Neural progenitor cell (in vitro differentiated cells): Measurements from ENCODE around the gene ENPP6. TPM values are rescaled to one million over a fixed set of nuclear protein-coding genes. Genes with fewer than 3 reads are reported as not detected.

ENCODE experiments used
- DNase-seq: peaks from one replicate; pipeline ENCODE4 v3.0.0-alpha.2; 2016; ENCODE audit warnings: low spot score
- H2AFZ ChIP-seq: fragments of 200-600 bp; sonication (generic); replicated peaks from 2 replicates; pipeline ENCODE4 v1.6.1; 2016; ENCODE audit warnings: antibody characterized with exemption
- H3F3A ChIP-seq: fragments of 200-600 bp; sonication (generic); 2 replicates; pipeline ENCODE4 v1.6.1; 2016; ENCODE audit warnings: antibody characterized with exemption, low read depth
- H3K27ac ChIP-seq: fragments of 200-600 bp; sonication (generic); 2 replicates; pipeline ENCODE4 v1.5.1; 2016; ENCODE audit warnings: mild to moderate bottlenecking
- H3K27me3 ChIP-seq: fragments of 200-600 bp; sonication (generic); 2 replicates; pipeline ENCODE4 v1.6.1; 2016; ENCODE audit warnings: mild to moderate bottlenecking, moderate library complexity
- H3K36me3 ChIP-seq: fragments of 200-600 bp; sonication (generic); 2 replicates; pipeline ENCODE4 v1.5.1; 2016
- H3K4me1 ChIP-seq: fragments of 200-600 bp; sonication (generic); 2 replicates; pipeline ENCODE4 v1.6.1; 2016; ENCODE audit warnings: mixed run types
- H3K4me2 ChIP-seq: fragments of 200-600 bp; sonication (generic); 2 replicates; pipeline ENCODE4 v1.6.1; 2016
- H3K4me3 ChIP-seq: fragments of 200-600 bp; sonication (generic); 2 replicates; pipeline ENCODE4 v1.5.1; 2016
- H3K79me2 ChIP-seq: fragments of 200-600 bp; sonication (generic); 2 replicates; pipeline ENCODE4 v1.6.1; 2016; ENCODE audit warnings: low read depth
- H3K9ac ChIP-seq: fragments of 200-600 bp; sonication (generic); 2 replicates; pipeline ENCODE4 v1.6.1; 2016
- H3K9me3 ChIP-seq: fragments of 200-600 bp; sonication (generic); 2 replicates; pipeline ENCODE4 v1.5.1; 2016; ENCODE audit warnings: low read depth
- H4K20me1 ChIP-seq: fragments of 200-600 bp; sonication (generic); 2 replicates; pipeline ENCODE4 v1.6.1; 2016; ENCODE audit warnings: low read depth
- H3K27ac Mint-ChIP-seq: 3 replicates; pipeline ENCODE4 v1.8.0; 2021; ENCODE audit warnings: mixed read lengths
- H3K27me3 Mint-ChIP-seq: 2 replicates; pipeline ENCODE4 v1.8.0; 2022; ENCODE audit warnings: low read depth, mild to moderate bottlenecking, inconsistent platforms, moderate library complexity, mixed read lengths; ENCODE audit not compliant: insufficient read depth
- H3K36me3 Mint-ChIP-seq: 3 replicates; pipeline ENCODE4 v1.8.0; 2021; ENCODE audit warnings: mixed read lengths
- H3K4me1 Mint-ChIP-seq: 3 replicates; pipeline ENCODE4 v1.8.0; 2021; ENCODE audit warnings: mixed read lengths
- H3K4me3 Mint-ChIP-seq: 3 replicates; pipeline ENCODE4 v1.8.0; 2021; ENCODE audit warnings: mild to moderate bottlenecking, moderate library complexity, mixed read lengths
- H3K9me3 Mint-ChIP-seq: 3 replicates; pipeline ENCODE4 v1.8.0; 2020; ENCODE audit warnings: mixed read lengths
- EZH2 ChIP-seq: fragments of 200-600 bp; sonication (generic); IDR thresholded peaks from 2 replicates; pipeline ENCODE4 v1.6.1; 2017; ENCODE audit warnings: antibody characterized with exemption, mild to moderate bottlenecking, moderate library complexity
- EZH2phosphoT487 ChIP-seq: fragments of 200-600 bp; sonication (generic); IDR thresholded peaks from 2 replicates; pipeline ENCODE4 v1.6.1; 2017; ENCODE audit warnings: antibody characterized with exemption
- total RNA-seq: library from RNA; depleted of rRNA; stranded (reverse); fragments of >200 nt; gene quantifications from 2 replicates; pipeline ENCODE4 v1.2.3, GENCODE V29; 2015; ENCODE audit warnings: low replicate concordance
- TF ChIP-seq, protein P1 (sequence below): fragments of 200-600 bp; sonication (generic); IDR thresholded peaks from 2 replicates; pipeline ENCODE4 v1.5.1; 2017; ENCODE audit warnings: antibody characterized with exemption, mild to moderate bottlenecking

The ENPP6 gene
- total RNA-seq, 1 donor from 2014 or later = not detected

DNA sequence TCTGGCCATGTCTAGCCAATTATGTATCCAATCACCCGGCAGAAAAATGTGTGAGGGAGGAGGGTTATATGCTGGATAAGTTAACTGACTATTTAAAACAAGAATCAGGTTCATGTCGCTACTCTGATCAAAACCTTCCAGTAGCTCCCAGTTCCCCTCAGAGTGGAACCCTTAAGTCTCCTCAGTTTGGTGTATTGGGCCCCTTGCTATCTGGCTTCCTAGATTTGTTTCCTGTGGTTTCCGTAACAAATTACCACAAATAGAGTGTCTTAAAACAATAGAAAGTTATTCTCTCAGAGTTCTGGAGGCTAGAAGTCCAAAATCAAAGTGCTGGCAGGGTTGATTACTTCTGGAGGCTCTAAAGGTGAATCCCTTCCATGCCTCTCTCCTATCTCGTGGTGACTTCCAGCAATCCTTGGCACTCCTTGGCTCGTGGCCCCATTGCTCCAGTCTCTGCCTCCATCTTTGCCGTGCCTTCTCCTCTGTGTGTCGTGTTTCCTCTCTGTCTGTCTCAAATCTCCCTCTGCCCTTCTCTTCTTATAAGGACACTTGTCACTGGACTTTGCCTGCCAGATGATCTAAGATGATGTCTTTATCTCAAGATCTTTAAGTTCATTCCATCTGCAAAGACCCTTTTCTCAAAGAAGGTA, 10.5 kb upstream of the ENPP6 start:
- H3F3A ChIP-seq = no peaks in the 10 kb centered on the region
- no peaks in the 10 kb centered on the region for H3K27me3 ChIP-seq
- H3K27ac ChIP-seq = no peak overlapping the region
- Mint-ChIP-seq H3K4me1 (no peaks in the 10 kb centered on the region), H3K9me3 (peaks cover 6% of the 10 kb centered on the region), H3K36me3 (no peaks in the 10 kb centered on the region), H3K4me3 (no peak overlapping the region), H3K27me3 (peaks cover 2% of the 10 kb centered on the region), H3K27ac (no peak overlapping the region)
- no peak for TF ChIP-seq EZH2phosphoT487
- TF ChIP-seq EZH2 = no peak
- TF ChIP-seq, protein P1, sequence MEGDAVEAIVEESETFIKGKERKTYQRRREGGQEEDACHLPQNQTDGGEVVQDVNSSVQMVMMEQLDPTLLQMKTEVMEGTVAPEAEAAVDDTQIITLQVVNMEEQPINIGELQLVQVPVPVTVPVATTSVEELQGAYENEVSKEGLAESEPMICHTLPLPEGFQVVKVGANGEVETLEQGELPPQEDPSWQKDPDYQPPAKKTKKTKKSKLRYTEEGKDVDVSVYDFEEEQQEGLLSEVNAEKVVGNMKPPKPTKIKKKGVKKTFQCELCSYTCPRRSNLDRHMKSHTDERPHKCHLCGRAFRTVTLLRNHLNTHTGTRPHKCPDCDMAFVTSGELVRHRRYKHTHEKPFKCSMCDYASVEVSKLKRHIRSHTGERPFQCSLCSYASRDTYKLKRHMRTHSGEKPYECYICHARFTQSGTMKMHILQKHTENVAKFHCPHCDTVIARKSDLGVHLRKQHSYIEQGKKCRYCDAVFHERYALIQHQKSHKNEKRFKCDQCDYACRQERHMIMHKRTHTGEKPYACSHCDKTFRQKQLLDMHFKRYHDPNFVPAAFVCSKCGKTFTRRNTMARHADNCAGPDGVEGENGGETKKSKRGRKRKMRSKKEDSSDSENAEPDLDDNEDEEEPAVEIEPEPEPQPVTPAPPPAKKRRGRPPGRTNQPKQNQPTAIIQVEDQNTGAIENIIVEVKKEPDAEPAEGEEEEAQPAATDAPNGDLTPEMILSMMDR = no peak
- no peaks in the 10 kb centered on the region for H3K4me1 ChIP-seq
- H3K4me2 ChIP-seq = no peak overlapping the region
- no peaks in the 10 kb centered on the region for H3K36me3 ChIP-seq
- DNase-seq = no peak
- H4K20me1 ChIP-seq = no peaks in the 10 kb centered on the region
- H2AFZ ChIP-seq = no peak overlapping the region
- no peak overlapping the region for H3K4me3 ChIP-seq
- H3K9me3 ChIP-seq = no peaks in the 10 kb centered on the region
- no peaks in the 10 kb centered on the region for H3K79me2 ChIP-seq
- no peak overlapping the region for H3K9ac ChIP-seq

DNA sequence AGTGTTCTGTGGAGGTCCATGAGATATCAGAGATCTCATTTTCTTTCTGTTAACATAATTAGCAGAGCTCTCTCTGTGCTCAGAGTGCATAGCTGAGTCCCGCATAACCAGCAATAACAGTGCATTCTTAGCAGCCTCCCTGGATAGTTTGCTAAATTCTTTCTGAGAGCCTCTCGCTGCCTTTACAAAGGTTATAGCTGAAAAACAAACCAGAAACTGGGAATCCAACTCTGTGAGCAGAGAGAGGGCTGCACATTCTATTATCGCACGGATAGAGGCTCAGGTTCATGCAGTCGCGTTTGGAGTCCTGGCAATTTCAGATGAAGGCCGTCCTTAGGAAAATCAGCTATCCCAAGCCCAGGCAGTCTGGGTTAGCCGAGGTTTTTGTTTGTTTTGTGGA, 1.2 kb downstream of the ENPP6 start:
- no peak overlapping the region for H3K4me3 Mint-ChIP-seq
- Histone ChIP-seq H3K79me2 (no peaks in the 10 kb centered on the region), H3K36me3 (no peaks in the 10 kb centered on the region), H3K9me3 (no peaks in the 10 kb centered on the region), H4K20me1 (no peaks in the 10 kb centered on the region), H3K4me2 (no peak overlapping the region), H3K9ac (no peak overlapping the region), H3F3A (no peaks in the 10 kb centered on the region), H3K27me3 (no peaks in the 10 kb centered on the region), H3K27ac (no peak overlapping the region), H3K4me1 (no peaks in the 10 kb centered on the region), H3K4me3 (no peak overlapping the region), H2AFZ (no peak overlapping the region)
- DNase-seq = no peak
- H3K27me3 Mint-ChIP-seq = peaks cover 4% of the 10 kb centered on the region
- TF ChIP-seq EZH2phosphoT487 (no peak), EZH2 (no peak)
- TF ChIP-seq, protein P1 = no peak
- H3K4me1 Mint-ChIP-seq = peaks cover 24% of the 10 kb centered on the region
- H3K9me3 Mint-ChIP-seq = no peaks in the 10 kb centered on the region
- H3K36me3 Mint-ChIP-seq = no peaks in the 10 kb centered on the region
- H3K27ac Mint-ChIP-seq = no peak overlapping the region

DNA sequence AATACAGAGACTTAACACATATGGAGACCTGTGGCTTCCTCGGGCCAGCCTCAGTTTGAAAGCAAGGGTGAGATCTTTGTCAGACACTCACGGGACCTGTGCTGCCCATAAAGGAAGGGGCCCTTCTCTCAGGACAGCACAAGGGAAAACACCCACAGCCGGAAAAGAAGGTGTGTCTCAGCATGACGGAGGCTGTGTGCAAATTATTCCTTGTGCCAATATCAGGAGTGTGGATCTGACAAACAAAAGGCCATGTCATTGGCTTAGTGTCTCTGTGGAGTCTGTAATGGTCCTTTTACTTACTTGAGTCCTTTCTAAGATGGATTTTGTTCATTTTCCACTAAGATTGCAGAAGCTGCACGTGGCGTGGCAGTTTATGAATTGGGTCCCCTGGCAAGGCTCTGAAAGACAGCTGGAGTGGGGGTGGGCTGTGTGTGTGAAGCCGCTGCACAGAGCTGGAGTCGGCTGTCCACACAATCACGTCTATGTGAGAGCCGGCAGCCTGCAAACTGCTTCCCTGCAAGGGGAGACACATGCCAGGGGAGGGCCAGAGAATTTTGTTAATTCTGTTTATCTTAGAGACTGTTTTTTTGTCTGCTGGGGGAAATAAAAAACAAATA, 1.9 kb downstream of the ENPP6 start:
- Histone ChIP-seq H3K9me3 (no peaks in the 10 kb centered on the region), H3K4me2 (no peak overlapping the region), H3K27ac (no peak overlapping the region), H3K36me3 (no peaks in the 10 kb centered on the region), H4K20me1 (no peaks in the 10 kb centered on the region), H3K27me3 (no peaks in the 10 kb centered on the region), H3K9ac (no peak overlapping the region), H2AFZ (peak overlapping the region; percentile 17), H3K79me2 (no peaks in the 10 kb centered on the region), H3K4me3 (no peak overlapping the region), H3K4me1 (no peaks in the 10 kb centered on the region), H3F3A (no peaks in the 10 kb centered on the region)
- H3K27me3 Mint-ChIP-seq = peaks cover 4% of the 10 kb centered on the region
- TF ChIP-seq EZH2 (no peak), EZH2phosphoT487 (no peak)
- TF ChIP-seq, protein P1 = no peak
- H3K36me3 Mint-ChIP-seq = no peaks in the 10 kb centered on the region
- DNase-seq = no peak
- peak overlapping the region; percentile 8 for H3K27ac Mint-ChIP-seq
- H3K9me3 Mint-ChIP-seq = no peaks in the 10 kb centered on the region
- H3K4me3 Mint-ChIP-seq = no peak overlapping the region
- peaks cover 24% of the 10 kb centered on the region for H3K4me1 Mint-ChIP-seq
